H9 (cell line): ENCODE measurements around the gene MAPRE3. TPM values are rescaled to one million over a fixed set of nuclear protein-coding genes. Genes with fewer than 3 reads are reported as not detected.

Experiments used
- DNase-seq: peaks from one replicate; pipeline ENCODE4 v3.0.0-alpha.2; 2017
- H2AFZ ChIP-seq: one replicate; pipeline ENCODE4 v1.6.1; 2013; ENCODE audit warnings: mild to moderate bottlenecking, low read length, control low read depth, moderate library complexity
- H2AK5ac ChIP-seq: 2 replicates; pipeline ENCODE4 v1.6.1; 2013; ENCODE audit warnings: low read length, control low read depth, mixed read lengths; ENCODE audit not compliant: insufficient read length
- H2BK120ac ChIP-seq: one replicate; pipeline ENCODE4 v1.6.1; 2013; ENCODE audit warnings: low read depth, mild to moderate bottlenecking, low read length, control low read depth, inconsistent platforms; ENCODE audit not compliant: poor library complexity, severe bottlenecking
- H2BK12ac ChIP-seq: 2 replicates; pipeline ENCODE4 v1.6.1; 2013; ENCODE audit warnings: low read length, control low read depth, mixed read lengths, low read depth; ENCODE audit not compliant: insufficient read length
- H2BK15ac ChIP-seq: 2 replicates; pipeline ENCODE4 v1.6.1; 2013; ENCODE audit warnings: low read depth, low read length, control low read depth
- H2BK20ac ChIP-seq: one replicate; pipeline ENCODE4 v1.6.1; 2013; ENCODE audit warnings: low read depth, mild to moderate bottlenecking, low read length, control low read depth, inconsistent platforms; ENCODE audit not compliant: poor library complexity, severe bottlenecking
- H2BK5ac ChIP-seq: 2 replicates; pipeline ENCODE4 v1.6.1; 2013; ENCODE audit warnings: low read length, control low read depth, mixed read lengths; ENCODE audit not compliant: insufficient read length
- H3K14ac ChIP-seq: 2 replicates; pipeline ENCODE4 v1.6.1; 2013; ENCODE audit warnings: low read length, control low read depth; ENCODE audit not compliant: insufficient read depth
- H3K18ac ChIP-seq: 2 replicates; pipeline ENCODE4 v1.6.1; 2013; ENCODE audit warnings: low read depth, mild to moderate bottlenecking, mixed read lengths, low read length, control low read depth; ENCODE audit not compliant: insufficient read length
- H3K23ac ChIP-seq: 2 replicates; pipeline ENCODE4 v1.6.1; 2013; ENCODE audit warnings: low read length, control low read depth, mixed read lengths, low read depth; ENCODE audit not compliant: insufficient read length
- H3K23me2 ChIP-seq: 2 replicates; pipeline ENCODE4 v1.6.1; 2013; ENCODE audit warnings: low read depth, mild to moderate bottlenecking, mixed read lengths, low read length, control low read depth; ENCODE audit not compliant: insufficient read length, poor library complexity, severe bottlenecking
- H3K27ac ChIP-seq: 2 replicates; pipeline ENCODE4 v1.5.1; 2013; ENCODE audit warnings: low read length, control low read depth, mixed read lengths, low read depth; ENCODE audit not compliant: insufficient read length
- H3K27me3 ChIP-seq: 2 replicates; pipeline ENCODE4 v1.6.1; 2013; ENCODE audit warnings: low read length, control low read depth, inconsistent platforms; ENCODE audit not compliant: insufficient read depth
- H3K4ac ChIP-seq: 2 replicates; pipeline ENCODE4 v1.6.1; 2013; ENCODE audit warnings: low read depth, mild to moderate bottlenecking, control low read depth, inconsistent platforms, low read length, moderate library complexity
- H3K4me1 ChIP-seq: 2 replicates; pipeline ENCODE4 v1.6.1; 2013; ENCODE audit warnings: low read length, control low read depth, inconsistent platforms; ENCODE audit not compliant: insufficient read depth
- H3K4me2 ChIP-seq: 2 replicates; pipeline ENCODE4 v1.6.1; 2013; ENCODE audit warnings: low read length, control low read depth, mixed read lengths; ENCODE audit not compliant: insufficient read length, insufficient read depth
- H3K56ac ChIP-seq: 2 replicates; pipeline ENCODE4 v1.6.1; 2013; ENCODE audit warnings: low read depth, mild to moderate bottlenecking, mixed read lengths, low read length, control low read depth; ENCODE audit not compliant: insufficient read length
- H3K79me1 ChIP-seq: 2 replicates; pipeline ENCODE4 v1.6.1; 2013; ENCODE audit warnings: low read depth, mild to moderate bottlenecking, moderate library complexity, low read length, control low read depth, inconsistent platforms; ENCODE audit not compliant: insufficient read depth, poor library complexity, severe bottlenecking
- H3K79me2 ChIP-seq: 2 replicates; pipeline ENCODE4 v1.6.1; 2013; ENCODE audit warnings: low read length, control low read depth, inconsistent platforms; ENCODE audit not compliant: insufficient read depth
- H3K9ac ChIP-seq: 2 replicates; pipeline ENCODE4 v1.6.1; 2013; ENCODE audit warnings: low read length, control low read depth, mixed read lengths; ENCODE audit not compliant: insufficient read length; ENCODE audit errors: extremely low read depth
- H3K9me3 ChIP-seq: one replicate; pipeline ENCODE4 v1.6.1; 2013; ENCODE audit warnings: low read depth, low read length, inconsistent platforms; ENCODE audit not compliant: control insufficient read depth
- H3T11ph ChIP-seq: one replicate; pipeline ENCODE4 v1.6.1; 2013; ENCODE audit warnings: mild to moderate bottlenecking, low read length, control low read depth, inconsistent platforms
- H4K20me1 ChIP-seq: one replicate; pipeline ENCODE4 v1.6.1; 2013; ENCODE audit not compliant: control insufficient read depth, insufficient read length, insufficient read depth
- H4K5ac ChIP-seq: 2 replicates; pipeline ENCODE4 v1.6.1; 2013; ENCODE audit warnings: low read depth, mild to moderate bottlenecking, mixed read lengths, low read length, control low read depth; ENCODE audit not compliant: insufficient read length
- H4K8ac ChIP-seq: replicated peaks from 2 replicates; pipeline ENCODE4 v1.6.1; 2013; ENCODE audit warnings: low read length, control low read depth, mixed read lengths, low read depth; ENCODE audit not compliant: insufficient read length
- H4K91ac ChIP-seq: 2 replicates; pipeline ENCODE4 v1.6.1; 2013; ENCODE audit warnings: low read depth, mild to moderate bottlenecking, moderate library complexity, mixed read lengths, low read length, control low read depth; ENCODE audit not compliant: insufficient read length
- H3K27ac Mint-ChIP-seq, 3 experiments: 2 replicates in 2 of 3; 3 replicates in 1 of 3; pipeline ENCODE4 v1.8.0; 2020 to 2021; ENCODE audit warnings: mixed read lengths in 3 of 3, mild to moderate bottlenecking in 1 of 3, moderate library complexity in 1 of 3
- H3K27me3 Mint-ChIP-seq: 2 replicates; pipeline ENCODE4 v1.8.0; 2021; ENCODE audit warnings: low read depth, mild to moderate bottlenecking, moderate library complexity, mixed read lengths
- H3K36me3 Mint-ChIP-seq, 3 experiments: 2 replicates in 2 of 3; 3 replicates in 1 of 3; pipeline ENCODE4 v1.8.0; 2020 to 2021; ENCODE audit warnings: low read depth in 3 of 3, mixed read lengths in 3 of 3; ENCODE audit not compliant: insufficient read depth in 1 of 3
- H3K4me1 Mint-ChIP-seq, 2 experiments: 2 replicates each; pipeline ENCODE4 v1.8.0; 2020; ENCODE audit warnings: mixed read lengths in 2 of 2
- H3K4me3 Mint-ChIP-seq, 2 experiments: 2 replicates in 1 of 2; 3 replicates in 1 of 2; pipeline ENCODE4 v1.8.0; 2020 to 2021; ENCODE audit warnings: mild to moderate bottlenecking in 2 of 2, mixed read lengths in 2 of 2, moderate library complexity in 1 of 2
- H3K9me3 Mint-ChIP-seq, 2 experiments: 2 replicates in 1 of 2; 3 replicates in 1 of 2; pipeline ENCODE4 v1.8.0; 2020; ENCODE audit warnings: mild to moderate bottlenecking in 2 of 2, mixed read lengths in 2 of 2, moderate library complexity in 1 of 2
- CTCF ChIP-seq: fragments of 200-600 bp; sonication (generic); conservative IDR thresholded peaks from 3 replicates; pipeline ENCODE4 v1.8.0; 2021; ENCODE audit warnings: antibody characterized with exemption, mild to moderate bottlenecking
- WGBS: extraction: QIAGEN DNeasy Blood & Tissue Kit; methylation state at CpG from one replicate; pipeline ENCODE4 v1.1.7; 2013; ENCODE audit warnings: missing lambda C conversion rate, low lambda C conversion rate, mixed read lengths; ENCODE audit not compliant: insufficient read length; ENCODE audit errors: extremely low coverage; 5-methylcytosine and 5-hydroxymethylcytosine counted together
- total RNA-seq: library from RNA; stranded (reverse); gene quantifications from 2 replicates; pipeline ENCODE4 v1.2.1, GENCODE V29; 2021

Gene MAPRE3
- total RNA-seq, 1 experiment from 2014 or later: 2.0 TPM

GRCh38 chr2:27042985-27043634 lies 72.7 kb downstream of the MAPRE3 start:
- H3K4me3 Mint-ChIP-seq: no peak overlapping the region
- WGBS: no CpG with 5 or more reads among the region's 7 CpGs
- H3K4me1 ChIP-seq: no peaks in the 10 kb centered on the region

More at GRCh38 chr2:27042985-27043634, 72.7 kb downstream of the MAPRE3 start:
- Histone ChIP-seq H2AK5ac (no peak overlapping the region), H4K20me1 (no peaks in the 10 kb centered on the region), H2BK20ac (no peak overlapping the region), H4K8ac (no peak overlapping the region), H3K56ac (no peak overlapping the region), H3K4ac (no peak overlapping the region), H2AFZ (no peak overlapping the region), H3K23ac (no peak overlapping the region), H3K4me2 (no peak overlapping the region), H4K91ac (no peak overlapping the region), H3K14ac (no peak overlapping the region), H3K79me1 (no peaks in the 10 kb centered on the region), H3K18ac (no peak overlapping the region), H3K23me2 (no peaks in the 10 kb centered on the region), H2BK12ac (no peak overlapping the region), H4K5ac (no peak overlapping the region), H3K9ac (no peak overlapping the region), H2BK15ac (no peak overlapping the region), H3K27ac (no peak overlapping the region), H3K27me3 (no peaks in the 10 kb centered on the region), H3K79me2 (no peaks in the 10 kb centered on the region), H2BK120ac (no peak overlapping the region), H3K9me3 (no peaks in the 10 kb centered on the region), H3T11ph (no peak overlapping the region), H2BK5ac (no peak overlapping the region)
- Mint-ChIP-seq H3K27me3 (no peaks in the 10 kb centered on the region), H3K4me1 (peaks cover 0 to 5% of the 10 kb centered on the region in 2 experiments; a peak in 2 of 4 replicates), H3K27ac (no peak overlapping the region), H3K36me3 (peaks cover 15 to 46% (median 42%) of the 10 kb centered on the region in 3 experiments), H3K9me3 (peaks cover 0 to 4% of the 10 kb centered on the region in 2 experiments; a peak in 1 of 5 replicates)
- TF ChIP-seq CTCF: no peak
- DNase-seq: no peak
